Glutamatergic neuron (in vitro differentiated cells): ENCODE data around the gene NXPE3. TPM values are rescaled to one million over a fixed set of nuclear protein-coding genes. Genes with fewer than 3 reads are reported as not detected.

ENCODE experiments used
- DNase-seq: peaks from one replicate; pipeline ENCODE4 v3.0.0; 2022
- H3K27ac Mint-ChIP-seq: one replicate; pipeline ENCODE4 v1.8.0; 2020; ENCODE audit warnings: mild to moderate bottlenecking, mixed read lengths, inconsistent platforms; ENCODE audit not compliant: unreplicated experiment
- H3K27me3 Mint-ChIP-seq: one replicate; pipeline ENCODE4 v1.8.0; 2020; ENCODE audit warnings: mild to moderate bottlenecking, moderate library complexity, mixed read lengths, inconsistent platforms; ENCODE audit not compliant: unreplicated experiment
- H3K36me3 Mint-ChIP-seq: one replicate; pipeline ENCODE4 v1.8.0; 2020; ENCODE audit warnings: mild to moderate bottlenecking, mixed read lengths, inconsistent platforms; ENCODE audit not compliant: unreplicated experiment
- H3K4me1 Mint-ChIP-seq: one replicate; pipeline ENCODE4 v1.8.0; 2020; ENCODE audit warnings: mild to moderate bottlenecking, low read depth, mixed read lengths, inconsistent platforms; ENCODE audit not compliant: unreplicated experiment
- H3K4me3 Mint-ChIP-seq: one replicate; pipeline ENCODE4 v1.8.0; 2020; ENCODE audit warnings: mild to moderate bottlenecking, mixed read lengths, inconsistent platforms; ENCODE audit not compliant: unreplicated experiment
- H3K9me3 Mint-ChIP-seq: one replicate; pipeline ENCODE4 v1.8.0; 2020; ENCODE audit warnings: mild to moderate bottlenecking, moderate library complexity, mixed read lengths, inconsistent platforms; ENCODE audit not compliant: unreplicated experiment
- CTCF ChIP-seq: fragments of 200-600 bp; sonication (generic); IDR thresholded peaks from one replicate; pipeline ENCODE4 v1.5.0; 2021; ENCODE audit not compliant: partially characterized antibody, unreplicated experiment
- total RNA-seq: library from RNA; stranded (reverse); fragmentation: NEBNext Ultra II Directional; extraction: Animal tissue kit (Norgen Biotek cat#: 25700); gene quantifications from one replicate; pipeline ENCODE4 v1.2.1, GENCODE V29; 2021; ENCODE audit not compliant: unreplicated experiment

NXPE3 gene
- total RNA-seq, 1 donor from 2014 or later: 29.1 TPM

GRCh38 chr3:101854608-101855304 lies 75.7 kb downstream of the NXPE3 start:
- no peak for TF ChIP-seq CTCF
- DNase-seq: no peak
- no peak overlapping the region for H3K27ac Mint-ChIP-seq
- no peaks in the 10 kb centered on the region for H3K36me3 Mint-ChIP-seq
- no peak overlapping the region for H3K4me3 Mint-ChIP-seq
- H3K27me3 Mint-ChIP-seq: peaks cover 3% of the 10 kb centered on the region
- peaks cover 7% of the 10 kb centered on the region for H3K9me3 Mint-ChIP-seq
- peaks cover 7% of the 10 kb centered on the region for H3K4me1 Mint-ChIP-seq

- Mint-ChIP-seq H3K27me3 (no peaks in the 10 kb centered on the region), H3K4me1 (no peaks in the 10 kb centered on the region), H3K36me3 (no peaks in the 10 kb centered on the region), H3K9me3 (no peaks in the 10 kb centered on the region), H3K27ac (no peak overlapping the region), H3K4me3 (no peak overlapping the region)
- TF ChIP-seq CTCF: no peak
- no peak for DNase-seq
These were observed 78.3 kb downstream of the NXPE3 start for GRCh38 chr3:101857301-101857741.

GRCh38 chr3:101858464-101859030 lies 79.5 kb downstream of the NXPE3 start:
- no peaks in the 10 kb centered on the region for H3K36me3 Mint-ChIP-seq
- no peak overlapping the region for H3K4me3 Mint-ChIP-seq
- no peaks in the 10 kb centered on the region for H3K27me3 Mint-ChIP-seq
- no peaks in the 10 kb centered on the region for H3K9me3 Mint-ChIP-seq
- DNase-seq: no peak
- no peak for TF ChIP-seq CTCF
- no peaks in the 10 kb centered on the region for H3K4me1 Mint-ChIP-seq
- no peak overlapping the region for H3K27ac Mint-ChIP-seq

GRCh38 chr3:101859882-101860448 lies 81.0 kb downstream of the NXPE3 start:
- no peak for DNase-seq
- Mint-ChIP-seq H3K27ac (no peak overlapping the region), H3K27me3 (no peaks in the 10 kb centered on the region), H3K36me3 (no peaks in the 10 kb centered on the region), H3K4me1 (no peaks in the 10 kb centered on the region), H3K9me3 (no peaks in the 10 kb centered on the region), H3K4me3 (no peak overlapping the region)
- TF ChIP-seq CTCF: no peak

GRCh38 chr3:101861212-101861788 lies 82.3 kb downstream of the NXPE3 start:
- no peak overlapping the region for H3K27ac Mint-ChIP-seq

More at GRCh38 chr3:101861212-101861788, 82.3 kb downstream of the NXPE3 start:
- Mint-ChIP-seq H3K4me3 (no peak overlapping the region), H3K36me3 (no peaks in the 10 kb centered on the region), H3K27me3 (no peaks in the 10 kb centered on the region), H3K4me1 (no peaks in the 10 kb centered on the region), H3K9me3 (no peaks in the 10 kb centered on the region)
- TF ChIP-seq CTCF: no peak
- no peak for DNase-seq
